GM21367 (cell line): ENCODE data around the gene CRHR1.
"Not testable (repeated sequence)": the region's sequence is repeated elsewhere in the genome, so short reads cannot be mapped to it uniquely, and the experiment has no call there.

Experiments used
- ATAC-seq: cut with Tn5 transposase; IDR thresholded peaks from one replicate; pipeline ENCODE4 v1.9.1; 2021; ENCODE audit not compliant: unreplicated experiment

Gene CRHR1

GRCh38 chr17:45857977-45858708, 74.0 kb downstream of the CRHR1 start:
- no peak for ATAC-seq

GRCh38 chr17:45861165-45861564, 77.0 kb downstream of the CRHR1 start:
- no peak for ATAC-seq

- ATAC-seq, result not testable (repeated sequence)
Observed at GRCh38 chr17:45862127-45862526, 78.0 kb downstream of the CRHR1 start.

GRCh38 chr17:45863857-45864654, 79.9 kb downstream of the CRHR1 start:
- no peak for ATAC-seq

- no peak for ATAC-seq
Observed at GRCh38 chr17:45867171-45867570, 83.1 kb downstream of the CRHR1 start.

GRCh38 chr17:45867702-45868101, 83.6 kb downstream of the CRHR1 start:
- ATAC-seq, result no peak

GRCh38 chr17:45868276-45868675, 84.2 kb downstream of the CRHR1 start:
- ATAC-seq, result no peak

GRCh38 chr17:45869676-45870341, 85.7 kb downstream of the CRHR1 start:
- no peak for ATAC-seq

- no peak for ATAC-seq
Observed at GRCh38 chr17:45870342-45870974, 86.3 kb downstream of the CRHR1 start.

- ATAC-seq, result no peak
Observed at GRCh38 chr17:45871718-45872117, 87.6 kb downstream of the CRHR1 start.

GRCh38 chr17:45873728-45874127, 89.6 kb downstream of the CRHR1 start:
- no peak for ATAC-seq

- ATAC-seq, result no peak
Observed at GRCh38 chr17:45874151-45874550, 90.0 kb downstream of the CRHR1 start.

- no peak for ATAC-seq
Observed at GRCh38 chr17:45876539-45876938, 92.4 kb downstream of the CRHR1 start.

- ATAC-seq, result no peak
Observed at GRCh38 chr17:45877467-45877866, 93.3 kb downstream of the CRHR1 start.

GRCh38 chr17:45883063-45883462, 98.9 kb downstream of the CRHR1 start:
- ATAC-seq, result no peak
